GM12875 (cell line): ENCODE measurements around the gene SERTAD4.

Experiments used
- H3K4me3 ChIP-seq: one replicate; pipeline ENCODE4 v1.5.1; 2011; ENCODE audit warnings: low read depth, low read length, control low read depth
- TF ChIP-seq, protein P1 (sequence below): IDR thresholded peaks from 2 replicates; pipeline ENCODE4 v1.5.1; 2011; ENCODE audit warnings: low read depth, mild to moderate bottlenecking, control low read depth, inconsistent platforms, low read length, moderate library complexity, borderline replicate concordance; ENCODE audit not compliant: insufficient read depth

Gene SERTAD4

GRCh38 chr1:210292231-210292871, 59.8 kb downstream of the SERTAD4 start:
- TF ChIP-seq, protein P1, sequence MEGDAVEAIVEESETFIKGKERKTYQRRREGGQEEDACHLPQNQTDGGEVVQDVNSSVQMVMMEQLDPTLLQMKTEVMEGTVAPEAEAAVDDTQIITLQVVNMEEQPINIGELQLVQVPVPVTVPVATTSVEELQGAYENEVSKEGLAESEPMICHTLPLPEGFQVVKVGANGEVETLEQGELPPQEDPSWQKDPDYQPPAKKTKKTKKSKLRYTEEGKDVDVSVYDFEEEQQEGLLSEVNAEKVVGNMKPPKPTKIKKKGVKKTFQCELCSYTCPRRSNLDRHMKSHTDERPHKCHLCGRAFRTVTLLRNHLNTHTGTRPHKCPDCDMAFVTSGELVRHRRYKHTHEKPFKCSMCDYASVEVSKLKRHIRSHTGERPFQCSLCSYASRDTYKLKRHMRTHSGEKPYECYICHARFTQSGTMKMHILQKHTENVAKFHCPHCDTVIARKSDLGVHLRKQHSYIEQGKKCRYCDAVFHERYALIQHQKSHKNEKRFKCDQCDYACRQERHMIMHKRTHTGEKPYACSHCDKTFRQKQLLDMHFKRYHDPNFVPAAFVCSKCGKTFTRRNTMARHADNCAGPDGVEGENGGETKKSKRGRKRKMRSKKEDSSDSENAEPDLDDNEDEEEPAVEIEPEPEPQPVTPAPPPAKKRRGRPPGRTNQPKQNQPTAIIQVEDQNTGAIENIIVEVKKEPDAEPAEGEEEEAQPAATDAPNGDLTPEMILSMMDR: no peak
- no peak overlapping the region for H3K4me3 ChIP-seq

DNA sequence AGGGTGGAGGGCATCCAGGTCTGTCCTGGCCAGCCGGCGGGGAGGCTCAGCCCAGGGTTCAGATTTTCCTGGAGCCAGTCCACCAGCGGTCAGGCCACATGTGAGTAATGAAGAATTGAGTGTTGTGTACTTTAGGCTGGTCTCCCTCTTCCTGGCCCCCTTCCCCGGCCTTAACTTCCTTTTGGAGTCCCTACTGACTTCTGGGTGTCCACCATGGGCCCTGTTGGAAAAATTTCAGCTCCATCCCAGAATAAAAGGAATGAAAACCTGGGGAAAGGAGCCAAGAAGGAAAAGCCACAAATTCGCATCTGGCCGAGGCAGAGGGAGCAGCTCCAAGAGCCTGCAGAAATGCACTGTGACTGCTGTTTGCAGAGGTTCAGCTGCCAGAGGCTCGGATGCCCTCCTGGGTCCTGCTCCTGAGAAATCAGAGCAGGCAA, 60.6 kb downstream of the SERTAD4 start:
- TF ChIP-seq, protein P1: no peak
- H3K4me3 ChIP-seq: no peak overlapping the region

DNA sequence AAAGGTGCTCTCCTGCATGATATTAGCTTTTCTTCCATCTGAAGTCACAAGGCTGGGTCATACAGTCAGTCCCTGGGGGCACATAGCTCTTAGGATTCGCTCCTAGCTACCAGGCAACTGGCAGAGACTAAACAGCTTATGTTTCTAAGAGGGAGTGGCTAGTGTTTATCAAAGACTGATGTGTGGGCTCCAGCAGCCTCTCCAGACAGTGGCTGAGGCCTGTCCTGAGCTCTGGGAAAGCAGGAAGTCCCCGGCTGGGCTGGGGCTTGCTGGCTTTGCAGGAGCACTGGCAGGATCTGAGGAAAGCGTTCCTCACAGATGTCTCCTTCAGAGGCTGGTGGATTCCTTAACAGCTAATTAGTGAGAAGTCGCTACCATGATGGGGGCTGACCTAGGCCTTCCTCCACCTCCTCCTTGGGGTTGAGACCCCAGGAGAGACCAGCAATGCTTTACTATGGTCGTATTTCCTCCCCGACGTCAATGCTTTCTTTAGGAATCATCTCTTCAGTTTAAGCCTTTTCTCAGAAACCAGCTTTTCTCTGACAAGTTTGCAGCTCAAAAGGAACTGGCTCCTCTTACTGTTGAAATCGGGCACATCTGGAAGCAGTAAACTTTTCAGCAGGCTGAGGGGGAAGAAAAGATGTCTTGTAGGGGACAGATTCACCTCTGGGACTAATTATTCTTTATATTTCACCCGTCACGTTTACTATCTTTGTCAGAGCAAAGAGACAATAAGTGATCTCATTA, 62.6 kb downstream of the SERTAD4 start:
- TF ChIP-seq, protein P1: no peak
- no peak overlapping the region for H3K4me3 ChIP-seq
